GM23338 (cell line): ENCODE results near the gene OR5B17.

ENCODE experiments used
- CREB1 ChIP-seq: fragments of 250-450 bp; sonication (Bioruptor Pico); IDR thresholded peaks from 2 replicates; pipeline ENCODE4 v1.5.0; 2020; ENCODE audit warnings: low read depth, mild to moderate bottlenecking, moderate library complexity
- CTCF ChIP-seq, 2 experiments: fragments of 200-600 bp in 1 of 2; sonication (generic) in 1 of 2; conservative IDR thresholded peaks; 2 replicates each; pipeline versions ENCODE4 v1.5.1 to v1.6.1; 2016 to 2017; ENCODE audit warnings: antibody characterized with exemption in 2 of 2, low read depth in 2 of 2, mild to moderate bottlenecking in 2 of 2, moderate library complexity in 1 of 2
- ETS1 ChIP-seq: IDR thresholded peaks from 2 replicates; pipeline ENCODE4 v1.6.1; 2016; ENCODE audit warnings: antibody characterized with exemption
- EZH2 ChIP-seq: fragments of 200-600 bp; sonication (generic); IDR thresholded peaks from one replicate; pipeline ENCODE4 v1.8.0; 2017; ENCODE audit warnings: antibody characterized with exemption, mild to moderate bottlenecking, low read depth; ENCODE audit not compliant: unreplicated experiment
- EZH2phosphoT487 ChIP-seq: fragments of 200-600 bp; sonication (generic); IDR thresholded peaks from one replicate; pipeline ENCODE4 v1.8.1; 2018; ENCODE audit warnings: antibody characterized with exemption; ENCODE audit not compliant: unreplicated experiment
- NANOG ChIP-seq: IDR thresholded peaks from 2 replicates; pipeline ENCODE4 v1.6.1; 2016; ENCODE audit warnings: antibody characterized with exemption, borderline replicate concordance
- POLR2AphosphoS5 ChIP-seq: IDR thresholded peaks from 2 replicates; pipeline ENCODE4 v1.6.1; 2016; ENCODE audit warnings: antibody characterized with exemption, low read depth

- TF ChIP-seq CTCF (conservative IDR thresholded peaks at IDR 0.05; ENCODE audit: low read depth in 2 of 2) (no peak), POLR2AphosphoS5 (no peak), EZH2 (no peak), NANOG (no peak), ETS1 (no peak), CREB1 (CRISPR knock-in tag) (no peak), EZH2phosphoT487 (no peak)
Measured at GRCh38 chr11:58394195-58394594, 35.3 kb upstream of the OR5B17 start.
